Endothelial cell of umbilical vein (primary cell): ENCODE measurements around the gene AGO4. TPM values are rescaled to one million over a fixed set of nuclear protein-coding genes. Genes with fewer than 3 reads are reported as not detected.
"Not testable (repeated sequence)": the region's sequence is repeated elsewhere in the genome, so short reads cannot be mapped to it uniquely, and the experiment has no call there.

ENCODE experiments used
- BruUV-seq: library from RNA; stranded (reverse); fragments of 400-500 nt; replicated peaks from 2 replicates; lab custom pipeline; 2021; lab: Mats Ljungman, UMichigan
- CTCF ChIA-PET: fragments of 300-600, 350-600 bp; sonication (Branson Sonifier 250); formaldehyde crosslinking; loops from one replicate; lab custom pipeline; 2021; ENCODE audit warnings: antibody characterized with exemption, inconsistent platforms; lab: Charles Lee
- POLR2A ChIA-PET: fragments of 300-600, 350-600 bp; sonication (Branson Sonifier 250); formaldehyde crosslinking; loops from one replicate; lab custom pipeline; 2021; ENCODE audit warnings: antibody characterized with exemption, inconsistent platforms; lab: Charles Lee
- DNase-seq: peaks from one replicate; pipeline ENCODE4 v3.0.0-alpha.2; 2011; ENCODE audit warnings: low read depth, low spot score
- FAIRE-seq: peaks from 2 replicates; lab custom pipeline; 2011; peaks lifted over from hg19 to GRCh38; lab: Jason Lieb, UNC
- H2AFZ ChIP-seq: 2 replicates; pipeline ENCODE4 v1.6.0; 2012; ENCODE audit warnings: low read depth, low read length, control low read depth, inconsistent platforms
- H3K27ac ChIP-seq: 2 replicates; pipeline ENCODE4 v1.5.1; 2011; ENCODE audit warnings: low read depth, mild to moderate bottlenecking, control low read depth, low read length, moderate library complexity; ENCODE audit not compliant: insufficient read depth
- H3K27me3 ChIP-seq, 2 experiments: 2 replicates each; pipeline versions ENCODE4 v1.6.0 to v1.6.1; 2011; ENCODE audit warnings: low read length in 2 of 2, mixed read lengths in 1 of 2; ENCODE audit not compliant: control insufficient read depth in 2 of 2, insufficient read depth in 2 of 2
- H3K36me3 ChIP-seq, 2 experiments: 2 replicates in 1 of 2; 3 replicates in 1 of 2; pipeline ENCODE4 v1.5.1; 2011; ENCODE audit warnings: low read length in 2 of 2, mild to moderate bottlenecking in 1 of 2, moderate library complexity in 1 of 2; ENCODE audit not compliant: control insufficient read depth in 2 of 2, insufficient read depth in 2 of 2; ENCODE audit errors: extremely low read depth in 1 of 2
- H3K4me1 ChIP-seq: 3 replicates; pipeline ENCODE4 v1.5.1; 2011; ENCODE audit warnings: mild to moderate bottlenecking, low read length; ENCODE audit not compliant: control insufficient read depth, insufficient read depth; ENCODE audit errors: extremely low read depth
- H3K4me2 ChIP-seq: 2 replicates; pipeline ENCODE4 v1.6.1; 2011; ENCODE audit warnings: low read length, control low read depth, mixed read lengths; ENCODE audit not compliant: insufficient read depth
- H3K4me3 ChIP-seq, 3 experiments: fragments of 200-600 bp in 1 of 3; sonication (generic), shearing (Covaris generic) in 1 of 3; replicated peaks in 1 of 3; 2 replicates each; pipeline ENCODE4 v1.5.1; 2011 to 2016; ENCODE audit warnings: control low read depth in 3 of 3, low read length in 3 of 3, mild to moderate bottlenecking in 2 of 3, inconsistent platforms in 1 of 3, low read depth in 1 of 3, moderate library complexity in 1 of 3; ENCODE audit not compliant: insufficient read depth in 1 of 3
- H3K79me2 ChIP-seq: 2 replicates; pipeline ENCODE4 v1.6.0; 2012; ENCODE audit warnings: low read length, inconsistent platforms; ENCODE audit not compliant: control insufficient read depth, insufficient read depth
- H3K9ac ChIP-seq: replicated peaks from 2 replicates; pipeline ENCODE3; 2011; ENCODE audit warnings: low read length, control low read depth; ENCODE audit not compliant: insufficient read depth; ENCODE audit errors: extremely low read depth
- H3K9me1 ChIP-seq: replicated peaks from 3 replicates; pipeline ENCODE4 v1.6.0; 2011; ENCODE audit warnings: mild to moderate bottlenecking, low read length; ENCODE audit not compliant: control insufficient read depth, insufficient read depth; ENCODE audit errors: extremely low read depth
- H3K9me3 ChIP-seq: replicated peaks from 2 replicates; pipeline ENCODE4 v1.5.1; 2012; ENCODE audit warnings: low read length, inconsistent platforms; ENCODE audit not compliant: control insufficient read depth, insufficient read depth
- H4K20me1 ChIP-seq: replicated peaks from 2 replicates; pipeline ENCODE3; 2011; ENCODE audit warnings: mild to moderate bottlenecking, low read length; ENCODE audit not compliant: control insufficient read depth, insufficient read depth; ENCODE audit errors: extremely low read depth
- CTCF ChIP-seq, 2 donors: IDR thresholded peaks; 1 replicate in 1 of 2; 2 replicates in 1 of 2; pipeline ENCODE4 v1.5.1; 2011; ENCODE audit warnings: low read length in 2 of 2, mild to moderate bottlenecking in 2 of 2, moderate library complexity in 2 of 2, control low read depth in 1 of 2, inconsistent platforms in 1 of 2, low read depth in 1 of 2; ENCODE audit not compliant: insufficient read depth in 1 of 2; ENCODE audit errors: extremely low read depth in 1 of 2
- FOS ChIP-seq: IDR thresholded peaks from 2 replicates; pipeline ENCODE4 v1.6.1; 2011; ENCODE audit warnings: mild to moderate bottlenecking, low read length, moderate library complexity, borderline replicate concordance; ENCODE audit not compliant: insufficient read depth
- GATA2 ChIP-seq: IDR thresholded peaks from 2 replicates; pipeline ENCODE4 v1.7.0; 2011; ENCODE audit warnings: low read depth, mild to moderate bottlenecking, moderate library complexity, mixed read lengths, low read length; ENCODE audit not compliant: insufficient read length, insufficient read depth
- MYC ChIP-seq: IDR thresholded peaks from one replicate; pipeline ENCODE4 v1.6.1; 2011; ENCODE audit warnings: mild to moderate bottlenecking, low read depth, low read length
- POLR2A ChIP-seq: IDR thresholded peaks from 2 replicates; pipeline ENCODE4 v1.6.1; 2012; ENCODE audit warnings: low read depth, mild to moderate bottlenecking, control low read depth, low read length
- POLR2AphosphoS5 ChIP-seq: IDR thresholded peaks from 2 replicates; pipeline ENCODE4 v1.6.1; 2012; ENCODE audit warnings: low read depth, mild to moderate bottlenecking, control low read depth, low read length, moderate library complexity; ENCODE audit not compliant: insufficient read depth
- dilution Hi-C: fragments of 300-500 bp; cut with MboI; formaldehyde crosslinking; loops from one replicate; pipeline ENCODE4 v1.15.0; 2019; ENCODE audit warnings: low sequenced_read_pairs; ENCODE audit not compliant: extremely low pct_ligation_motif_present
- intact Hi-C: fragments of 100-400 bp; cut with micrococcal nuclease; formaldehyde crosslinking; loops from one replicate; pipeline ENCODE4 v1.10.0; 2022
- polyA plus RNA-seq, 4 experiments: library from polyadenylated mRNA; depleted of rRNA in 3 of 4; stranded (reverse) in 3 of 4; unstranded in 1 of 4; fragments of >200 nt; gene quantifications; 2 replicates each; pipeline versions ENCODE4 v1.2.1 to v1.2.3, GENCODE V29; 2011 to 2012; ENCODE audit warnings: missing spikeins in 1 of 4
- total RNA-seq: library from RNA; stranded (reverse); gene quantifications from 2 replicates; pipeline ENCODE4 v1.2.3, GENCODE V29; 2021

AGO4 gene
- total and polyA plus RNA-seq, 2 donors (not counting 3 experiments of a cell fraction or from before 2014, with no cell fraction given) = 11.1 to 19.8 TPM

GRCh38 chr1:35810096-35810881 lies 2.5 kb downstream of the AGO4 start:
- no TSS peak for BruUV-seq
- intact Hi-C loops = no loop called here
- no peak for DNase-seq
- dilution Hi-C loops = no loop called here
- H4K20me1 ChIP-seq = no peaks in the 10 kb centered on the region
- TF ChIP-seq FOS (no peak), POLR2AphosphoS5 (no peak), CTCF (IDR thresholded peaks at IDR 0.05; ENCODE audit: extremely low read depth in 1 of 2, insufficient read depth in 1 of 2, low read depth in 1 of 2, low read length in 2 of 2) (no peak), GATA2 (no peak), MYC (no peak), POLR2A (no peak)
- FAIRE-seq = no peak
- H3K79me2 ChIP-seq = peaks cover 19% of the 10 kb centered on the region
- H3K4me1 ChIP-seq = peaks cover 9% of the 10 kb centered on the region
- H3K27me3 ChIP-seq = no peaks in the 10 kb centered on the region
- CTCF ChIA-PET = interaction anchor here (0.7 kb wide), 1 partner anchor 41 kb away, joined by 4 read pairs; no protein-coding TSS in a partner anchor
- H3K36me3 ChIP-seq = no peaks in the 10 kb centered on the region
- no peak overlapping the region for H2AFZ ChIP-seq
- no peak overlapping the region for H3K27ac ChIP-seq
- no peaks in the 10 kb centered on the region for H3K9me1 ChIP-seq
- no peak overlapping the region for H3K4me3 ChIP-seq
- H3K9me3 ChIP-seq = no peaks in the 10 kb centered on the region
- POLR2A ChIA-PET = no interaction called here
- H3K4me2 ChIP-seq = no peak overlapping the region
- no peak overlapping the region for H3K9ac ChIP-seq

- H3K27ac ChIP-seq, H3K4me2 ChIP-seq, H3K27me3 ChIP-seq, H3K9me3 ChIP-seq, FAIRE-seq, DNase-seq, CTCF ChIA-PET, dilution Hi-C loops, H4K20me1 ChIP-seq, H3K4me3 ChIP-seq, intact Hi-C loops, H2AFZ ChIP-seq, POLR2A ChIA-PET, H3K9me1 ChIP-seq, H3K36me3 ChIP-seq, H3K9ac ChIP-seq, H3K4me1 ChIP-seq, BruUV-seq: not testable (repeated sequence)
- H3K79me2 ChIP-seq = peaks cover 19% of the 10 kb centered on the region
Measured at GRCh38 chr1:35812754-35813153, 4.9 kb downstream of the AGO4 start.
